ENCODE data around the gene SPTLC2. TPM values are rescaled to one million over a fixed set of nuclear protein-coding genes. Genes with fewer than 3 reads are reported as not detected.

The SPTLC2 gene
- total RNA-seq, 1 experiment from 2014 or later = 44.7 TPM

DNA sequence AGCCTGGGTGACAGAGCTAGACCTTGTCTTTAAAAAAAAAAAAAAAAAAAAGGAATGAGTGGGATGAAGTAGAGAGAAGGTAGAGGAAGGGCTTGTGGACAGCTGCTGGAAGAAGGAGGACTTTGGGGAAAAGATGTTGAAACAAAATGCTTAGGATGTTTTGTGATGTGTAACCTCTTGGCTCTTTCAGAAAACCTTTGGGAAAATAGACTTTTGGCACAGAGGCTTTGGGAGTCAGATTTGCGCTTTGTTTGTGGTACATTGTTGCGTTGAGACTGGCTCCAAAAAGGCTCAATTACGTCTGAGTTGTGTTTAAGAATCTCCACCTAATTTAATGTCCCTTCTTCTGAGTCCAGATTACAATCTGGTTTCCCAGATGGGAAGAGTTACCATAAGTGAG is 32.9 kb upstream of the SPTLC2 start (continued):
- TF ChIP-seq, protein P1, sequence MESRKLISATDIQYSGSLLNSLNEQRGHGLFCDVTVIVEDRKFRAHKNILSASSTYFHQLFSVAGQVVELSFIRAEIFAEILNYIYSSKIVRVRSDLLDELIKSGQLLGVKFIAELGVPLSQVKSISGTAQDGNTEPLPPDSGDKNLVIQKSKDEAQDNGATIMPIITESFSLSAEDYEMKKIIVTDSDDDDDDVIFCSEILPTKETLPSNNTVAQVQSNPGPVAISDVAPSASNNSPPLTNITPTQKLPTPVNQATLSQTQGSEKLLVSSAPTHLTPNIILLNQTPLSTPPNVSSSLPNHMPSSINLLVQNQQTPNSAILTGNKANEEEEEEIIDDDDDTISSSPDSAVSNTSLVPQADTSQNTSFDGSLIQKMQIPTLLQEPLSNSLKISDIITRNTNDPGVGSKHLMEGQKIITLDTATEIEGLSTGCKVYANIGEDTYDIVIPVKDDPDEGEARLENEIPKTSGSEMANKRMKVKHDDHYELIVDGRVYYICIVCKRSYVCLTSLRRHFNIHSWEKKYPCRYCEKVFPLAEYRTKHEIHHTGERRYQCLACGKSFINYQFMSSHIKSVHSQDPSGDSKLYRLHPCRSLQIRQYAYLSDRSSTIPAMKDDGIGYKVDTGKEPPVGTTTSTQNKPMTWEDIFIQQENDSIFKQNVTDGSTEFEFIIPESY (IDR thresholded peaks at IDR 0.05; ENCODE audit: extremely low read depth, insufficient replicate concordance, low read length) = no peak
- no peak for TF ChIP-seq EGR1 (IDR thresholded peaks at IDR 0.05; ENCODE audit: low read depth)

DNA sequence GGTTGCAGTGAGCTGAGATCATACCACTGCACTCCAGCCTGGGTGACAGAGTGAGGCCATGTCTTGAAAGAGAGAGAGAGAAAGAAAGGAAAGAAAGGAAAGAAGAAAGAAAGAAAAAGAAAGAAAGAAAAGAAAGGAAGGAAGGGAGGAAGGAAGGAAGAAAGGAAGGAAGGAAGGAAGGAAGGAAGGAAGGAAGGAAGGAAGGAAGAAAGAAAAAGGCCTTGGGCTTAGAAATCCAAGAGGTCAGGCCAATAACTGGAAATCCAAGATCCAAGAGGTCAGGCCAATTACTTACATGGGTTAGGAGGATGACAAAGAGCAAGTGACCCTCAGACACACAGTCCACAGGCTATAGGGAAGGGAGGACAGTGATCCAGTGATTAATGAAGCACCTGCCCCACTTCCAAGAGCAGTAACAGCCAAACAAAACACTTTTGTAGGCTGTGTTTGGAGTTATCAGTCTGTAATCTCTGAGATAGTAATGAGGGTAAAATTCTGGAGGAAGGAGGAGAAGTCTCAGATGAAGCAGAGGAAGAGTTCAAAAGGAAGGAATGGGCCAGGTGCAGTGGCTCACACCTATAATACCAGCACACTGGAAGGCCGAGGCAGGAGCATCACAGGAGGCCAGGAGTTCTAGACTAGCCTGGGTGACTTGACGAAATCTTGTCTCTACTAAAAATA is 32.2 kb upstream of the SPTLC2 start:
- RAD21 ChIA-PET (ENCODE audit: low non-redundant PET in 1 of 2, low total read pairs in 2 of 2, uncharacterized antibody in 2 of 2, unreplicated experiment in 2 of 2) = no interaction called here

More for the DNA sequence above, 32.2 kb upstream of the SPTLC2 start:
- no peak overlapping the region for H2AFZ ChIP-seq (ENCODE audit: low read depth, low read length, poor library complexity, severe bottlenecking)
- no peaks in the 10 kb centered on the region for H4K20me1 ChIP-seq (ENCODE audit: insufficient read depth)
- TF ChIP-seq, protein P2, sequence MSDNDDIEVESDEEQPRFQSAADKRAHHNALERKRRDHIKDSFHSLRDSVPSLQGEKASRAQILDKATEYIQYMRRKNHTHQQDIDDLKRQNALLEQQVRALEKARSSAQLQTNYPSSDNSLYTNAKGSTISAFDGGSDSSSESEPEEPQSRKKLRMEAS (IDR thresholded peaks at IDR 0.05) = no peak
- TF ChIP-seq, protein P3, sequence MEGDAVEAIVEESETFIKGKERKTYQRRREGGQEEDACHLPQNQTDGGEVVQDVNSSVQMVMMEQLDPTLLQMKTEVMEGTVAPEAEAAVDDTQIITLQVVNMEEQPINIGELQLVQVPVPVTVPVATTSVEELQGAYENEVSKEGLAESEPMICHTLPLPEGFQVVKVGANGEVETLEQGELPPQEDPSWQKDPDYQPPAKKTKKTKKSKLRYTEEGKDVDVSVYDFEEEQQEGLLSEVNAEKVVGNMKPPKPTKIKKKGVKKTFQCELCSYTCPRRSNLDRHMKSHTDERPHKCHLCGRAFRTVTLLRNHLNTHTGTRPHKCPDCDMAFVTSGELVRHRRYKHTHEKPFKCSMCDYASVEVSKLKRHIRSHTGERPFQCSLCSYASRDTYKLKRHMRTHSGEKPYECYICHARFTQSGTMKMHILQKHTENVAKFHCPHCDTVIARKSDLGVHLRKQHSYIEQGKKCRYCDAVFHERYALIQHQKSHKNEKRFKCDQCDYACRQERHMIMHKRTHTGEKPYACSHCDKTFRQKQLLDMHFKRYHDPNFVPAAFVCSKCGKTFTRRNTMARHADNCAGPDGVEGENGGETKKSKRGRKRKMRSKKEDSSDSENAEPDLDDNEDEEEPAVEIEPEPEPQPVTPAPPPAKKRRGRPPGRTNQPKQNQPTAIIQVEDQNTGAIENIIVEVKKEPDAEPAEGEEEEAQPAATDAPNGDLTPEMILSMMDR (IDR thresholded peaks at IDR 0.05 in 2 of 3, conservative IDR thresholded peaks at IDR 0.05 in 1 of 3; ENCODE audit: borderline replicate concordance in 1 of 3, insufficient read depth in 1 of 3, low read depth in 2 of 3, low read length in 2 of 3) = no peak
- TF ChIP-seq EGR1 (IDR thresholded peaks at IDR 0.05; ENCODE audit: low read depth) = no peak
- no peak for TF ChIP-seq ZFX (IDR thresholded peaks at IDR 0.05)
- TF ChIP-seq CEBPB (IDR thresholded peaks at IDR 0.05; ENCODE audit: low read depth) = no peak
- no peak for TF ChIP-seq ZNF274 (IDR thresholded peaks at IDR 0.05; ENCODE audit: low read depth, low read length)
- TF ChIP-seq EZH2 (IDR thresholded peaks at IDR 0.05) = no peak
- no peak for TF ChIP-seq POLR2AphosphoS5 (IDR thresholded peaks at IDR 0.05; ENCODE audit: low read depth, low read length)
- no peak for TF ChIP-seq SRF (IDR thresholded peaks at IDR 0.05; ENCODE audit: low read depth)
- TF ChIP-seq, protein P4, sequence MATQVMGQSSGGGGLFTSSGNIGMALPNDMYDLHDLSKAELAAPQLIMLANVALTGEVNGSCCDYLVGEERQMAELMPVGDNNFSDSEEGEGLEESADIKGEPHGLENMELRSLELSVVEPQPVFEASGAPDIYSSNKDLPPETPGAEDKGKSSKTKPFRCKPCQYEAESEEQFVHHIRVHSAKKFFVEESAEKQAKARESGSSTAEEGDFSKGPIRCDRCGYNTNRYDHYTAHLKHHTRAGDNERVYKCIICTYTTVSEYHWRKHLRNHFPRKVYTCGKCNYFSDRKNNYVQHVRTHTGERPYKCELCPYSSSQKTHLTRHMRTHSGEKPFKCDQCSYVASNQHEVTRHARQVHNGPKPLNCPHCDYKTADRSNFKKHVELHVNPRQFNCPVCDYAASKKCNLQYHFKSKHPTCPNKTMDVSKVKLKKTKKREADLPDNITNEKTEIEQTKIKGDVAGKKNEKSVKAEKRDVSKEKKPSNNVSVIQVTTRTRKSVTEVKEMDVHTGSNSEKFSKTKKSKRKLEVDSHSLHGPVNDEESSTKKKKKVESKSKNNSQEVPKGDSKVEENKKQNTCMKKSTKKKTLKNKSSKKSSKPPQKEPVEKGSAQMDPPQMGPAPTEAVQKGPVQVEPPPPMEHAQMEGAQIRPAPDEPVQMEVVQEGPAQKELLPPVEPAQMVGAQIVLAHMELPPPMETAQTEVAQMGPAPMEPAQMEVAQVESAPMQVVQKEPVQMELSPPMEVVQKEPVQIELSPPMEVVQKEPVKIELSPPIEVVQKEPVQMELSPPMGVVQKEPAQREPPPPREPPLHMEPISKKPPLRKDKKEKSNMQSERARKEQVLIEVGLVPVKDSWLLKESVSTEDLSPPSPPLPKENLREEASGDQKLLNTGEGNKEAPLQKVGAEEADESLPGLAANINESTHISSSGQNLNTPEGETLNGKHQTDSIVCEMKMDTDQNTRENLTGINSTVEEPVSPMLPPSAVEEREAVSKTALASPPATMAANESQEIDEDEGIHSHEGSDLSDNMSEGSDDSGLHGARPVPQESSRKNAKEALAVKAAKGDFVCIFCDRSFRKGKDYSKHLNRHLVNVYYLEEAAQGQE (IDR thresholded peaks at IDR 0.05; ENCODE audit: low read depth) = no peak
- TF ChIP-seq SIN3A (IDR thresholded peaks at IDR 0.05; ENCODE audit: low read depth) = no peak
- intact Hi-C loops (cut with micrococcal nuclease) = no loop called here
- H3K27me3 ChIP-seq (ENCODE audit: insufficient read depth, low read length) = no peaks in the 10 kb centered on the region
- H3K4me2 ChIP-seq (ENCODE audit: low read length) = no peak overlapping the region
- no peak overlapping the region for H3K4me3 ChIP-seq (replicated peaks in 1 of 2; ENCODE audit: low read depth in 1 of 2, low read length in 2 of 2)
- H3K9me2 ChIP-seq (ENCODE audit: insufficient read depth) = no peaks in the 10 kb centered on the region
- BruUV-seq (replicated peaks) = no TSS peak
- no peaks in the 10 kb centered on the region for H3K79me2 ChIP-seq (ENCODE audit: insufficient read depth, low read length)
- no peak for DNase-seq (ENCODE audit: low read depth, low spot score)
- no peaks in the 10 kb centered on the region for H3K36me3 ChIP-seq (ENCODE audit: control insufficient read depth in 1 of 2, insufficient read depth in 2 of 2, low read length in 2 of 2)
- POLR2A ChIA-PET = no interaction called here
- no peaks in the 10 kb centered on the region for H3K4me1 ChIP-seq (ENCODE audit: control insufficient read depth in 1 of 2, insufficient read depth in 2 of 2, low read length in 2 of 2)
- no peaks in the 10 kb centered on the region for H3K9me3 ChIP-seq (ENCODE audit: control insufficient read depth in 1 of 2, insufficient read depth in 1 of 2, low read depth in 1 of 2, low read length in 2 of 2)
- CTCF ChIA-PET = no interaction called here
- no peak for ATAC-seq
- no peak overlapping the region for H3K9ac ChIP-seq (ENCODE audit: low read length)
- H3K27ac ChIP-seq (ENCODE audit: low read depth, low read length) = no peak overlapping the region
